Measurements from ENCODE around the gene FHL3. TPM values are rescaled to one million over a fixed set of nuclear protein-coding genes. Genes with fewer than 3 reads are reported as not detected.

Gene FHL3
- total and polyA plus RNA-seq, 2 of the 8 experiments (the other 6 are each of a cell fraction or from before 2014, with no cell fraction given) = 14.3 to 35.6 TPM

GRCh38 chr1:38014171-38014570, 8.9 kb upstream of the FHL3 start:
- H3K27me3 ChIP-seq (replicated peaks in 1 of 4; ENCODE audit: control insufficient read depth in 3 of 4, extremely low read depth in 1 of 4, insufficient read depth in 3 of 4, low read length in 3 of 4) = peaks cover 0 to 2% (median 0%) of the 10 kb centered on the region in 4 experiments; a peak in 1 of 7 replicates
- H2AFZ ChIP-seq (ENCODE audit: low read length) = no peak overlapping the region
- no peak overlapping the region for H2BK15ac ChIP-seq (ENCODE audit: low read length)
- H2BK12ac ChIP-seq (ENCODE audit: low read depth, low read length) = no peak overlapping the region
- H3K18ac ChIP-seq (ENCODE audit: extremely low read depth, low read length) = no peak overlapping the region
- no peaks in the 10 kb centered on the region for H3K9me3 ChIP-seq (ENCODE audit: insufficient read depth in 2 of 2, low read depth in 1 of 2, low read length in 1 of 2)
- H3K4ac ChIP-seq (replicated peaks; ENCODE audit: insufficient read length, low read depth, low read length) = no peak overlapping the region
- CTCF ChIA-PET (ENCODE audit: partially characterized antibody) = interaction anchor here (0.6 to 15.9 kb wide), 8 partner anchors 11 to 305 kb away, joined by 3 to 211 read pairs (median 4); partner anchors contain the start of gene SF3A3
- no peaks in the 10 kb centered on the region; the same call in 1 of the 2 replicates for H3K79me1 ChIP-seq (ENCODE audit: low read depth, low read length)
- no peak overlapping the region for H3K14ac ChIP-seq (ENCODE audit: insufficient read length)
- H3K23me2 ChIP-seq (ENCODE audit: low read depth, low read length) = peaks cover 6% of the 10 kb centered on the region
- H2AK5ac ChIP-seq (ENCODE audit: low read depth, low read length) = no peak overlapping the region
- POLR2A ChIA-PET (ENCODE audit: partially characterized antibody) = interaction anchor here (0.8 to 2.5 kb wide), 5 partner anchors 8 to 448 kb away, joined by 3 to 7 read pairs (median 3); no protein-coding TSS in a partner anchor
- H3K56ac ChIP-seq (replicated peaks; ENCODE audit: insufficient read length, low read depth, low read length) = no peak overlapping the region
- WGBS, 2 experiments (ENCODE audit: extremely low coverage in 1 of 2, insufficient coverage in 1 of 2, insufficient read length in 1 of 2, insufficient replicate concordance in 2 of 2, low coverage in 1 of 2, low lambda C conversion rate in 2 of 2, missing lambda C conversion rate in 1 of 2) = 89% methylated on average over 4 of the region's 4 CpGs; no CpG with 5 or more reads in 1 of the 2 experiments
- no peak for FAIRE-seq
- H3K4me1 ChIP-seq (replicated peaks in 1 of 4; ENCODE audit: control insufficient read depth in 3 of 4, insufficient read depth in 4 of 4, low read length in 3 of 4) = peaks cover 0 to 6% (median under 1%) of the 10 kb centered on the region in 4 experiments; a peak in 5 of 7 replicates
- no peak for DNase-seq (ENCODE audit: low read depth in 1 of 2, low spot score in 2 of 2)
- no peak overlapping the region for H2BK20ac ChIP-seq (ENCODE audit: low read length)
- H4K8ac ChIP-seq (ENCODE audit: extremely low read depth, insufficient read depth, low read length) = no peak overlapping the region
- no peak overlapping the region for H3K23ac ChIP-seq (ENCODE audit: insufficient read length)
- no peak overlapping the region; a peak in 1 of 7 replicates for H3K9ac ChIP-seq (replicated peaks in 1 of 4; ENCODE audit: extremely low read depth in 1 of 4, low read depth in 3 of 4, low read length in 3 of 4)
- H3K27ac ChIP-seq (ENCODE audit: low read depth, low read length) = no peak overlapping the region
- 0 out of 8 replicates have a peak overlapping the region, but pooled peaks of 1 of the 4 experiments have one; percentile 88 for H3K4me3 ChIP-seq (ENCODE audit: extremely low read depth in 1 of 4, insufficient read depth in 2 of 4, low read depth in 3 of 4, low read length in 4 of 4)
- H4K91ac ChIP-seq (replicated peaks; ENCODE audit: insufficient read length, low read length) = no peak overlapping the region
- H2BK120ac ChIP-seq (replicated peaks; ENCODE audit: low read depth, low read length) = no peak overlapping the region
- H3K79me2 ChIP-seq (ENCODE audit: control insufficient read depth in 1 of 2, insufficient read depth in 2 of 2, low read length in 2 of 2) = peaks cover 13 to 52% of the 10 kb centered on the region in 2 experiments
- H3K36me3 ChIP-seq (ENCODE audit: control insufficient read depth in 2 of 4, insufficient read depth in 4 of 4, low read length in 3 of 4) = peaks cover 9 to 31% (median 20%) of the 10 kb centered on the region in 4 experiments; a peak in 7 of 8 replicates
- no peak overlapping the region for H4K5ac ChIP-seq (ENCODE audit: insufficient read length, low read depth, low read length)
- no peak overlapping the region for H2BK5ac ChIP-seq (ENCODE audit: low read depth, low read length)
- no peak overlapping the region; a peak in 1 of 4 replicates for H3K4me2 ChIP-seq (ENCODE audit: insufficient read depth in 1 of 2, low read depth in 2 of 2, low read length in 2 of 2)
- H4K20me1 ChIP-seq (replicated peaks in 1 of 2; ENCODE audit: control insufficient read depth in 1 of 2, insufficient read depth in 2 of 2, low read length in 2 of 2) = peaks cover 5 to 15% of the 10 kb centered on the region in 2 experiments
- TF ChIP-seq EGR1 (IDR thresholded peaks at IDR 0.05; ENCODE audit: borderline replicate concordance, low read depth, low read length) (no peak), HDAC6 (IDR thresholded peaks at IDR 0.05; ENCODE audit: low read depth, low read length) (no peak), KDM4A (IDR thresholded peaks at IDR 0.05; ENCODE audit: low read depth, low read length, severe bottlenecking) (no peak), CEBPB (IDR thresholded peaks at IDR 0.05; ENCODE audit: low read depth, low read length) (no peak), HDAC2 (IDR thresholded peaks at IDR 0.05; ENCODE audit: borderline replicate concordance in 1 of 2, low read depth in 2 of 2, low read length in 2 of 2) (no peak), JUND (IDR thresholded peaks at IDR 0.05; ENCODE audit: low read length) (no peak)
- TF ChIP-seq, protein P1, sequence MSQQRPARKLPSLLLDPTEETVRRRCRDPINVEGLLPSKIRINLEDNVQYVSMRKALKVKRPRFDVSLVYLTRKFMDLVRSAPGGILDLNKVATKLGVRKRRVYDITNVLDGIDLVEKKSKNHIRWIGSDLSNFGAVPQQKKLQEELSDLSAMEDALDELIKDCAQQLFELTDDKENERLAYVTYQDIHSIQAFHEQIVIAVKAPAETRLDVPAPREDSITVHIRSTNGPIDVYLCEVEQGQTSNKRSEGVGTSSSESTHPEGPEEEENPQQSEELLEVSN (IDR thresholded peaks at IDR 0.05) = no peak
